Measurements from ENCODE around the gene KCND1. TPM values are rescaled to one million over a fixed set of nuclear protein-coding genes. Genes with fewer than 3 reads are reported as not detected.
A peak's percentile ranks its signal among the peaks of the same experiment; 100 is the strongest.

KCND1 gene
- total and polyA plus RNA-seq, 2 experiments from 2014 or later: 2.7 to 5.6 TPM

DNA sequence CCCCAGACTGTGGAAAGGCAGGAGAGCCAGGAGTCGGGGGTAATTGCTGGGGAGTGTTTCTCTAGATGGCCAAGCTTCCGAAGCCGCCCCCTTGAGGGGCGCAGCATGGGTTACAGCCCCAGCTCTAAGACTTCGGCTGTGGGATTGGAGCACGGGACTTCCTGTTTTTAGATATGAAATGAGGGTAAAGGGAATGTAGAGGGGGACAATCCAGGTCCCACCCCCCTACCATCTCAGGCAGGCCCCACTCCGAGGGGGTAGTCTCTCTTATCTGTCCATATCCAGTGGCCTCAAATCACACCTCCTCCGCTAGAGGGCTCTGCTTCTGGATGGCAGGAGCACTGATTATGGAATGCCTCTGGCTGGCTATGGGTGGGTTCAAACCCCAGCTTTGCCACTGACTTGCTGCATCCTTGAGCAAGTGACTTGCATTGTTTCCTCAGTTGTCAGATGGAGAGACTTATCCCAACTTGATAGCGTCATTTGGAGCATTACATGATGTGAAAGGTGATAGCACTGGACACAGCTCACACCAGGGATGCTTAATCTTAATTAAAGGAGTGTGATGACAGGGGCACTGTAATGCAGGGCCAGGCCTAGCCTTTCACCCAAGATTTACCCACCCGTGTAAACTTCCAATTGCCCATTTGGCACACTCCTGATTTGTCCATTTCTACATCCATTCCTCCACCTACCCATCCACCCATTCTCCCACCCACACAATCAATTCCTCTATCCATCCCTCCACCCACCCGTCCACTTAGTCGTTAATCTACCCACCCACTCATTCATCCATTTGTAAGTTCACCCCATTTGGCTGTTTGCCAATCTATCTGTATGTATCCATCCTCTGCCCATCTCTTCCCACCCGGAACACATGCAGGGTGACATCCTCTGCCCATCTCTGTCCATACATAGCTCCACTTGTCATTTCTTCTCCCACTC lies 848 bp upstream of the KCND1 start:
- TF ChIP-seq POLR2AphosphoS5 (IDR thresholded peaks at IDR 0.05; ENCODE audit: low read depth) (peak; percentile 46), ZNF114 (CRISPR knock-in tag; IDR thresholded peaks at IDR 0.05) (no peak), STAT1 (IDR thresholded peaks at IDR 0.05; ENCODE audit: unreplicated experiment) (no peak), EZH2 (IDR thresholded peaks at IDR 0.05; ENCODE audit: low read depth, unreplicated experiment) (no peak)
- TF ChIP-seq, protein P1, sequence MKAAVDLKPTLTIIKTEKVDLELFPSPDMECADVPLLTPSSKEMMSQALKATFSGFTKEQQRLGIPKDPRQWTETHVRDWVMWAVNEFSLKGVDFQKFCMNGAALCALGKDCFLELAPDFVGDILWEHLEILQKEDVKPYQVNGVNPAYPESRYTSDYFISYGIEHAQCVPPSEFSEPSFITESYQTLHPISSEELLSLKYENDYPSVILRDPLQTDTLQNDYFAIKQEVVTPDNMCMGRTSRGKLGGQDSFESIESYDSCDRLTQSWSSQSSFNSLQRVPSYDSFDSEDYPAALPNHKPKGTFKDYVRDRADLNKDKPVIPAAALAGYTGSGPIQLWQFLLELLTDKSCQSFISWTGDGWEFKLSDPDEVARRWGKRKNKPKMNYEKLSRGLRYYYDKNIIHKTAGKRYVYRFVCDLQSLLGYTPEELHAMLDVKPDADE (IDR thresholded peaks at IDR 0.05): no peak
- TF ChIP-seq, protein P2, sequence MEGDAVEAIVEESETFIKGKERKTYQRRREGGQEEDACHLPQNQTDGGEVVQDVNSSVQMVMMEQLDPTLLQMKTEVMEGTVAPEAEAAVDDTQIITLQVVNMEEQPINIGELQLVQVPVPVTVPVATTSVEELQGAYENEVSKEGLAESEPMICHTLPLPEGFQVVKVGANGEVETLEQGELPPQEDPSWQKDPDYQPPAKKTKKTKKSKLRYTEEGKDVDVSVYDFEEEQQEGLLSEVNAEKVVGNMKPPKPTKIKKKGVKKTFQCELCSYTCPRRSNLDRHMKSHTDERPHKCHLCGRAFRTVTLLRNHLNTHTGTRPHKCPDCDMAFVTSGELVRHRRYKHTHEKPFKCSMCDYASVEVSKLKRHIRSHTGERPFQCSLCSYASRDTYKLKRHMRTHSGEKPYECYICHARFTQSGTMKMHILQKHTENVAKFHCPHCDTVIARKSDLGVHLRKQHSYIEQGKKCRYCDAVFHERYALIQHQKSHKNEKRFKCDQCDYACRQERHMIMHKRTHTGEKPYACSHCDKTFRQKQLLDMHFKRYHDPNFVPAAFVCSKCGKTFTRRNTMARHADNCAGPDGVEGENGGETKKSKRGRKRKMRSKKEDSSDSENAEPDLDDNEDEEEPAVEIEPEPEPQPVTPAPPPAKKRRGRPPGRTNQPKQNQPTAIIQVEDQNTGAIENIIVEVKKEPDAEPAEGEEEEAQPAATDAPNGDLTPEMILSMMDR (conservative IDR thresholded peaks at IDR 0.05; ENCODE audit: low read depth in 2 of 2): peak; percentile 66 to 71
- TF ChIP-seq, protein P3, sequence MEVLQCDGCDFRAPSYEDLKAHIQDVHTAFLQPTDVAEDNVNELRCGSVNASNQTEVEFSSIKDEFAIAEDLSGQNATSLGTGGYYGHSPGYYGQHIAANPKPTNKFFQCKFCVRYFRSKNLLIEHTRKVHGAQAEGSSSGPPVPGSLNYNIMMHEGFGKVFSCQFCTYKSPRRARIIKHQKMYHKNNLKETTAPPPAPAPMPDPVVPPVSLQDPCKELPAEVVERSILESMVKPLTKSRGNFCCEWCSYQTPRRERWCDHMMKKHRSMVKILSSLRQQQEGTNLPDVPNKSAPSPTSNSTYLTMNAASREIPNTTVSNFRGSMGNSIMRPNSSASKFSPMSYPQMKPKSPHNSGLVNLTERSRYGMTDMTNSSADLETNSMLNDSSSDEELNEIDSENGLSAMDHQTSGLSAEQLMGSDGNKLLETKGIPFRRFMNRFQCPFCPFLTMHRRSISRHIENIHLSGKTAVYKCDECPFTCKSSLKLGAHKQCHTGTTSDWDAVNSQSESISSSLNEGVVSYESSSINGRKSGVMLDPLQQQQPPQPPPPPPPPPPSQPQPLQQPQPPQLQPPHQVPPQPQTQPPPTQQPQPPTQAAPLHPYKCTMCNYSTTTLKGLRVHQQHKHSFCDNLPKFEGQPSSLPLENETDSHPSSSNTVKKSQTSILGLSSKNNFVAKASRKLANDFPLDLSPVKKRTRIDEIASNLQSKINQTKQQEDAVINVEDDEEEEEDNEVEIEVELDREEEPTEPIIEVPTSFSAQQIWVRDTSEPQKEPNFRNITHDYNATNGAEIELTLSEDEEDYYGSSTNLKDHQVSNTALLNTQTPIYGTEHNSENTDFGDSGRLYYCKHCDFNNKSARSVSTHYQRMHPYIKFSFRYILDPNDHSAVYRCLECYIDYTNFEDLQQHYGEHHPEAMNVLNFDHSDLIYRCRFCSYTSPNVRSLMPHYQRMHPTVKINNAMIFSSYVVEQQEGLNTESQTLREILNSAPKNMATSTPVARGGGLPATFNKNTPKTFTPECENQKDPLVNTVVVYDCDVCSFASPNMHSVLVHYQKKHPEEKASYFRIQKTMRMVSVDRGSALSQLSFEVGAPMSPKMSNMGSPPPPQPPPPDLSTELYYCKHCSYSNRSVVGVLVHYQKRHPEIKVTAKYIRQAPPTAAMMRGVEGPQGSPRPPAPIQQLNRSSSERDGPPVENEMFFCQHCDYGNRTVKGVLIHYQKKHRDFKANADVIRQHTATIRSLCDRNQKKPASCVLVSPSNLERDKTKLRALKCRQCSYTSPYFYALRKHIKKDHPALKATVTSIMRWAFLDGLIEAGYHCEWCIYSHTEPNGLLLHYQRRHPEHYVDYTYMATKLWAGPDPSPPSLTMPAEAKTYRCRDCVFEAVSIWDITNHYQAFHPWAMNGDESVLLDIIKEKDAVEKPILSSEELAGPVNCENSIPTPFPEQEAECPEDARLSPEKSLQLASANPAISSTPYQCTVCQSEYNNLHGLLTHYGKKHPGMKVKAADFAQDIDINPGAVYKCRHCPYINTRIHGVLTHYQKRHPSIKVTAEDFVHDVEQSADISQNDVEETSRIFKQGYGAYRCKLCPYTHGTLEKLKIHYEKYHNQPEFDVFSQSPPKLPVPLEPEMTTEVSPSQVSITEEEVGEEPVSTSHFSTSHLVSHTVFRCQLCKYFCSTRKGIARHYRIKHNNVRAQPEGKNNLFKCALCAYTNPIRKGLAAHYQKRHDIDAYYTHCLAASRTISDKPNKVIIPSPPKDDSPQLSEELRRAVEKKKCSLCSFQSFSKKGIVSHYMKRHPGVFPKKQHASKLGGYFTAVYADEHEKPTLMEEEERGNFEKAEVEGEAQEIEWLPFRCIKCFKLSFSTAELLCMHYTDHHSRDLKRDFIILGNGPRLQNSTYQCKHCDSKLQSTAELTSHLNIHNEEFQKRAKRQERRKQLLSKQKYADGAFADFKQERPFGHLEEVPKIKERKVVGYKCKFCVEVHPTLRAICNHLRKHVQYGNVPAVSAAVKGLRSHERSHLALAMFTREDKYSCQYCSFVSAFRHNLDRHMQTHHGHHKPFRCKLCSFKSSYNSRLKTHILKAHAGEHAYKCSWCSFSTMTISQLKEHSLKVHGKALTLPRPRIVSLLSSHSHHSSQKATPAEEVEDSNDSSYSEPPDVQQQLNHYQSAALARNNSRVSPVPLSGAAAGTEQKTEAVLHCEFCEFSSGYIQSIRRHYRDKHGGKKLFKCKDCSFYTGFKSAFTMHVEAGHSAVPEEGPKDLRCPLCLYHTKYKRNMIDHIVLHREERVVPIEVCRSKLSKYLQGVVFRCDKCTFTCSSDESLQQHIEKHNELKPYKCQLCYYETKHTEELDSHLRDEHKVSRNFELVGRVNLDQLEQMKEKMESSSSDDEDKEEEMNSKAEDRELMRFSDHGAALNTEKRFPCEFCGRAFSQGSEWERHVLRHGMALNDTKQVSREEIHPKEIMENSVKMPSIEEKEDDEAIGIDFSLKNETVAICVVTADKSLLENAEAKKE (CRISPR knock-in tag; IDR thresholded peaks at IDR 0.05): no peak
- H3K27me3 ChIP-seq (ENCODE audit: insufficient read depth): no peaks in the 10 kb centered on the region
- no peaks in the 10 kb centered on the region for H3F3A ChIP-seq (replicated peaks; ENCODE audit: low read depth)
- peak overlapping the region; percentile 62 for H3K4me3 ChIP-seq
- H3K4me1 ChIP-seq (ENCODE audit: insufficient read depth): no peaks in the 10 kb centered on the region
- H3K36me3 Mint-ChIP-seq (ENCODE audit: low read depth): peaks cover 29% of the 10 kb centered on the region
- H3K9me2 ChIP-seq (ENCODE audit: insufficient read depth): no peaks in the 10 kb centered on the region
- no peaks in the 10 kb centered on the region for H3K79me2 ChIP-seq (replicated peaks; ENCODE audit: insufficient read depth)
- peak overlapping the region; percentile 82 for H3K27ac Mint-ChIP-seq
- no peak overlapping the region for H2AFZ ChIP-seq
- H3K4me1 Mint-ChIP-seq: peaks cover 19% of the 10 kb centered on the region
- DNase-seq (ENCODE audit: low spot score): peak; percentile 71
- H3K9me3 Mint-ChIP-seq: no peaks in the 10 kb centered on the region; the same call in 2 of the 3 replicates
- H4K20me1 ChIP-seq (replicated peaks; ENCODE audit: insufficient read depth): no peaks in the 10 kb centered on the region
- ATAC-seq: peak; percentile 71
- H3K4me3 Mint-ChIP-seq: peak overlapping the region; percentile 78
- H3K27ac ChIP-seq (ENCODE audit: low read depth): peak overlapping the region; percentile 83; the same call in 1 of the 2 replicates
- H3K4me2 ChIP-seq: peak overlapping the region; percentile 84
- no peaks in the 10 kb centered on the region for H3K36me3 ChIP-seq (ENCODE audit: insufficient read depth)
- H3K27me3 Mint-ChIP-seq (ENCODE audit: insufficient read depth, low read depth, poor library complexity): peaks cover 4% of the 10 kb centered on the region
